ENCODE results near the gene BNC2. TPM values are rescaled to one million over a fixed set of nuclear protein-coding genes. Genes with fewer than 3 reads are reported as not detected.
"Not testable (repeated sequence)": the region's sequence is repeated elsewhere in the genome, so short reads cannot be mapped to it uniquely, and the experiment has no call there.

BNC2 gene
- polyA plus RNA-seq, 1 experiment: 17.5 TPM

GRCh38 chr9:16485160-16485559 is 385.3 kb downstream of the BNC2 start:
- CTCF ChIA-PET: no interaction called here
- POLR2A ChIA-PET: no interaction called here
- no peak for TF ChIP-seq CTCF (IDR thresholded peaks at IDR 0.05; ENCODE audit: insufficient read depth, low read depth, low read length)
- H3K27me3 ChIP-seq (ENCODE audit: control insufficient read depth, insufficient read depth, low read length): no peaks in the 10 kb centered on the region
- no peak overlapping the region for H3K4me3 ChIP-seq (ENCODE audit: low read depth, low read length)
- no peaks in the 10 kb centered on the region for H3K36me3 ChIP-seq (ENCODE audit: control insufficient read depth, insufficient read depth, low read length)
- no peak for DNase-seq (ENCODE audit: low read depth)

- no peak for TF ChIP-seq CTCF (IDR thresholded peaks at IDR 0.05; ENCODE audit: insufficient read depth, low read depth, low read length)
- H3K27me3 ChIP-seq (ENCODE audit: control insufficient read depth, insufficient read depth, low read length): no peaks in the 10 kb centered on the region
- no peak overlapping the region for H3K4me3 ChIP-seq (ENCODE audit: low read depth, low read length)
- no peaks in the 10 kb centered on the region for H3K36me3 ChIP-seq (ENCODE audit: control insufficient read depth, insufficient read depth, low read length)
- ChIA-PET POLR2A (no interaction called here), CTCF (no interaction called here)
- no peak for DNase-seq (ENCODE audit: low read depth)
Observed at GRCh38 chr9:16484744-16485143, 385.7 kb downstream of the BNC2 start.

GRCh38 chr9:16484180-16484579 is 386.3 kb downstream of the BNC2 start:
- DNase-seq (ENCODE audit: low read depth): no peak
- CTCF ChIA-PET: no interaction called here
- H3K27me3 ChIP-seq (ENCODE audit: control insufficient read depth, insufficient read depth, low read length): no peaks in the 10 kb centered on the region
- no peaks in the 10 kb centered on the region for H3K36me3 ChIP-seq (ENCODE audit: control insufficient read depth, insufficient read depth, low read length)
- no peak overlapping the region for H3K4me3 ChIP-seq (ENCODE audit: low read depth, low read length)
- POLR2A ChIA-PET: no interaction called here
- TF ChIP-seq CTCF (IDR thresholded peaks at IDR 0.05; ENCODE audit: insufficient read depth, low read depth, low read length): no peak

- no peak for DNase-seq (ENCODE audit: low read depth)
- ChIA-PET POLR2A (no interaction called here), CTCF (no interaction called here)
- Histone ChIP-seq H3K27me3 (ENCODE audit: control insufficient read depth, insufficient read depth, low read length) (no peaks in the 10 kb centered on the region), H3K36me3 (ENCODE audit: control insufficient read depth, insufficient read depth, low read length) (no peaks in the 10 kb centered on the region), H3K4me3 (ENCODE audit: low read depth, low read length) (no peak overlapping the region)
- TF ChIP-seq CTCF (IDR thresholded peaks at IDR 0.05; ENCODE audit: insufficient read depth, low read depth, low read length): no peak
Observed at GRCh38 chr9:16482764-16483163, 387.7 kb downstream of the BNC2 start.

- H3K27me3 ChIP-seq (ENCODE audit: control insufficient read depth, insufficient read depth, low read length); CTCF ChIA-PET; POLR2A ChIA-PET; H3K4me3 ChIP-seq (ENCODE audit: low read depth, low read length); DNase-seq (ENCODE audit: low read depth); H3K36me3 ChIP-seq (ENCODE audit: control insufficient read depth, insufficient read depth, low read length): not testable (repeated sequence)
Observed at GRCh38 chr9:16480584-16480983, 389.9 kb downstream of the BNC2 start.

- Histone ChIP-seq H3K27me3 (ENCODE audit: control insufficient read depth, insufficient read depth, low read length) (no peaks in the 10 kb centered on the region), H3K36me3 (ENCODE audit: control insufficient read depth, insufficient read depth, low read length) (no peaks in the 10 kb centered on the region; the same call in 1 of the 2 replicates), H3K4me3 (ENCODE audit: low read depth, low read length) (no peak overlapping the region)
- ChIA-PET CTCF (no interaction called here), POLR2A (no interaction called here)
- DNase-seq (ENCODE audit: low read depth): no peak
- TF ChIP-seq CTCF (IDR thresholded peaks at IDR 0.05; ENCODE audit: insufficient read depth, low read depth, low read length): no peak
Observed at GRCh38 chr9:16475996-16476395, 394.5 kb downstream of the BNC2 start.
